K562 (cell line): Measurements from ENCODE around the gene FPR1. TPM values are rescaled to one million over a fixed set of nuclear protein-coding genes. Genes with fewer than 3 reads are reported as not detected.

Experiments used
- ATF1 ChIP-seq, 2 experiments: fragments of 450-650 bp in 1 of 2; IDR thresholded peaks; 2 replicates each; pipeline ENCODE4 v1.6.1; 2016; ENCODE audit warnings: missing compliant biosample characterization in 1 of 2, missing genetic modification characterization in 1 of 2
- CBFA2T3 ChIP-seq: fragments of 450-650 bp; IDR thresholded peaks from 2 replicates; pipeline ENCODE4 v1.6.1; 2017
- FOSL1 ChIP-seq: fragments of 200-800 bp; sonication (Bioruptor generic); conservative IDR thresholded peaks from 2 replicates; pipeline ENCODE4 v1.6.1; 2016; ENCODE audit warnings: missing genetic modification characterization, missing compliant biosample characterization
- FOXM1 ChIP-seq, 2 experiments: fragments of 450-650 bp in 1 of 2; sonication (generic) in 1 of 2; formaldehyde crosslinking in 1 of 2; IDR thresholded peaks; 2 replicates each; pipeline versions ENCODE4 v1.6.1 to v1.9.0; 2017 to 2022; ENCODE audit warnings: low read depth in 2 of 2, mild to moderate bottlenecking in 2 of 2, missing genetic modification reagents in 1 of 2, moderate library complexity in 1 of 2
- MAFF ChIP-seq: IDR thresholded peaks from 2 replicates; pipeline ENCODE4 v1.6.1; 2012; ENCODE audit warnings: low read length, improper control_type of control experiment
- MAX ChIP-seq: sonication (generic); formaldehyde crosslinking; IDR thresholded peaks from 2 replicates; pipeline ENCODE4 v1.9.0; 2022; ENCODE audit warnings: mild to moderate bottlenecking, missing genetic modification reagents
- MBD2 ChIP-seq: sonication (generic); IDR thresholded peaks from 2 replicates; pipeline ENCODE4 v1.6.1; 2016; ENCODE audit warnings: low read depth, borderline replicate concordance
- MECOM ChIP-seq: fragments of 250-450 bp; sonication (Bioruptor Pico); IDR thresholded peaks from 2 replicates; pipeline ENCODE4 v1.8.0; 2022; ENCODE audit warnings: inconsistent platforms
- MTA2 ChIP-seq: fragments of 450-650 bp; IDR thresholded peaks from 2 replicates; pipeline ENCODE4 v1.6.1; 2016; ENCODE audit warnings: low read depth
- NFE2 ChIP-seq: IDR thresholded peaks from 2 replicates; pipeline ENCODE4 v1.6.1; 2014; ENCODE audit warnings: antibody characterized with exemption, low read depth
- SMAD2 ChIP-seq: fragments of 150-350 bp; IDR thresholded peaks from 2 replicates; pipeline ENCODE4 v1.6.1; 2014; ENCODE audit warnings: low read depth, mild to moderate bottlenecking, low read length
- ZBTB26 ChIP-seq: fragments of 450-650 bp; formaldehyde crosslinking; IDR thresholded peaks from 2 replicates; pipeline ENCODE4 v1.4.0; 2022; ENCODE audit warnings: missing genetic modification characterization
- ZKSCAN1 ChIP-seq: fragments of 150-350 bp; IDR thresholded peaks from 2 replicates; pipeline ENCODE4 v1.6.1; 2016; ENCODE audit warnings: low read depth, low read length
- polyA plus RNA-seq, 8 experiments: library from polyadenylated mRNA; depleted of rRNA in 4 of 8; stranded (reverse) in 5 of 8; unstranded in 3 of 8; fragments of >200 nt; fragmentation: Nextera tagmentation in 2 of 8; fragmentation: Illumina TruSeq in 1 of 8; extraction: Ambion mirVana in 2 of 8; extraction: Trizol in 1 of 8; gene quantifications; 2 replicates each; pipeline versions ENCODE4 v1.2.1 to v1.2.3, GENCODE V29; 2011 to 2014; ENCODE audit warnings: inconsistent platforms in 1 of 8, missing spikeins in 1 of 8
- total RNA-seq, 7 experiments: library from RNA; depleted of rRNA in 6 of 7; stranded (reverse); fragments of >200 nt in 6 of 7; fragmentation: Illumina TruSeq in 2 of 7; extraction: Trizol in 2 of 7; gene quantifications; 2 replicates each; pipeline versions ENCODE4 v1.2.1 to v1.2.3, GENCODE V29; 2011 to 2021; ENCODE audit warnings: low replicate concordance in 1 of 7
- TF ChIP-seq, protein P1 (sequence below), 2 experiments: fragments of 250-450 bp in 1 of 2; fragments of 450-650 bp in 1 of 2; sonication (Bioruptor Pico) in 1 of 2; IDR thresholded peaks; 2 replicates each; pipeline versions ENCODE4 v1.6.1 to v1.8.0; 2016 to 2021; ENCODE audit warnings: mild to moderate bottlenecking in 2 of 2, moderate library complexity in 2 of 2, missing compliant biosample characterization in 1 of 2, missing genetic modification characterization in 1 of 2
- TF ChIP-seq, protein P2 (sequence below): fragments of 450-650 bp; formaldehyde crosslinking; IDR thresholded peaks from 2 replicates; pipeline ENCODE4 v1.4.0; 2022; ENCODE audit warnings: missing genetic modification characterization
- TF ChIP-seq, protein P3 (sequence below), 2 experiments: IDR thresholded peaks in 1 of 2; conservative IDR thresholded peaks in 1 of 2; 2 replicates each; pipeline ENCODE4 v1.6.1; 2016; ENCODE audit warnings: low read depth in 2 of 2, mild to moderate bottlenecking in 1 of 2, missing compliant biosample characterization in 1 of 2, missing genetic modification characterization in 1 of 2, moderate library complexity in 1 of 2

FPR1 gene
- total and polyA plus RNA-seq, 9 of the 15 experiments (the other 6 are each of a cell fraction or from before 2014, with no cell fraction given) = 0.06 to 0.25 (median 0.14) TPM; not detected in 4

DNA sequence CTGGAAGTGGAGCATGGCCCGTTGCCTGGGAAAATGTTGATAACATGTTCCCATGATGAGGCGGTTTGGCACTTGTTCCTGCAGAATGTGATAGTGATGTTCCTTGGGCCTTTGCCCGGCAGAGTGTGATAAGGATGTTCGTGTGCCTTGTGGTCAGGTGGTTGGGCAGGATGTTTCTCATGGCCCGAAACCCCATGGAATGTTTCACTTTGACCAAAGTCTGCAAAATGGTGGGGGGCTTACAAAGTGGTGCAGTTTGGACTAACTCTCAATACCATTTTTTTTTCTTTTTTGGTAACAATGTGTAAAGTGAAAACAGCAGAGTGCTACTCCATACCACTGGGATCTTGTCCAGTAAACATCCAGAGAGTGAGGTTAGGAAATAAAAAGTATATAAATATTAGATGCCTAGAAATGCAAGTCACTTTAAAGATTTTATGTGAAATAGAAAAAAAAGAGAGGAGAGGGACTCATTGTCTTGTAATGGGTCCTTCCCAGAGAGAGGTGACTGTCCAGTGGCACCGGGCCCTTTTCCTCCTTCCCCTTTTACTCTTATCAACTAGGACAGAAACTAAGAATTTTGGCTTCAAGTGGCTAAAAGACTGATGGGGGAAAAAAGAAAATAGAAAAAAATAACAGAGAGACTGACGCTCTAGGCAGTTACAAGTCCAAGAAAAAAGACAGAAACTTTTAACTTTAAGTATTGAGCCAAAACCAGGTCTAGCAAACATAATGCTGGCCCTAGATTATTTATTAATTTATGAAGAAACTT lies 49.0 kb upstream of the FPR1 start (continued):
- TF ChIP-seq MBD2 (peak; percentile 85; the same call in 1 of the 2 replicates), ZKSCAN1 (peak; percentile 67; the same call in 1 of the 2 replicates), SMAD2 (no peak), FOXM1 (IDR thresholded peaks at IDR 0.05; ENCODE audit: low read depth) (peak; percentile 82), FOXM1 (CRISPR knock-in tag; IDR thresholded peaks at IDR 0.05; ENCODE audit: low read depth) (no peak), ATF1 (CRISPR knock-in tag; IDR thresholded peaks at IDR 0.05) (no peak), ATF1 (tag; IDR thresholded peaks at IDR 0.05) (peak; percentile 65), MAFF (peak; percentile 63), ZBTB26 (CRISPR knock-in tag) (peak; percentile 57; the same call in 1 of the 2 replicates), MAX (CRISPR knock-in tag) (peak; percentile 82), NFE2 (peak; percentile 86), FOSL1 (tag) (0 out of 2 replicates have a peak, but pooled peaks have one; percentile 13), MTA2 (peak; percentile 92), CBFA2T3 (peak; percentile 99), MECOM (CRISPR knock-in tag) (peak; percentile 86)
- TF ChIP-seq, protein P1, sequence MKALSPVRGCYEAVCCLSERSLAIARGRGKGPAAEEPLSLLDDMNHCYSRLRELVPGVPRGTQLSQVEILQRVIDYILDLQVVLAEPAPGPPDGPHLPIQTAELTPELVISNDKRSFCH (CRISPR knock-in tag; IDR thresholded peaks at IDR 0.05) = no peak
- TF ChIP-seq, protein P1 (tag; IDR thresholded peaks at IDR 0.05) = no peak
- TF ChIP-seq, protein P2, sequence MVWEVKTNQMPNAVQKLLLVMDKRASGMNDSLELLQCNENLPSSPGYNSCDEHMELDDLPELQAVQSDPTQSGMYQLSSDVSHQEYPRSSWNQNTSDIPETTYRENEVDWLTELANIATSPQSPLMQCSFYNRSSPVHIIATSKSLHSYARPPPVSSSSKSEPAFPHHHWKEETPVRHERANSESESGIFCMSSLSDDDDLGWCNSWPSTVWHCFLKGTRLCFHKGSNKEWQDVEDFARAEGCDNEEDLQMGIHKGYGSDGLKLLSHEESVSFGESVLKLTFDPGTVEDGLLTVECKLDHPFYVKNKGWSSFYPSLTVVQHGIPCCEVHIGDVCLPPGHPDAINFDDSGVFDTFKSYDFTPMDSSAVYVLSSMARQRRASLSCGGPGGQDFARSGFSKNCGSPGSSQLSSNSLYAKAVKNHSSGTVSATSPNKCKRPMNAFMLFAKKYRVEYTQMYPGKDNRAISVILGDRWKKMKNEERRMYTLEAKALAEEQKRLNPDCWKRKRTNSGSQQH (CRISPR knock-in tag) = peak; percentile 82; the same call in 1 of the 2 replicates
- TF ChIP-seq, protein P3, sequence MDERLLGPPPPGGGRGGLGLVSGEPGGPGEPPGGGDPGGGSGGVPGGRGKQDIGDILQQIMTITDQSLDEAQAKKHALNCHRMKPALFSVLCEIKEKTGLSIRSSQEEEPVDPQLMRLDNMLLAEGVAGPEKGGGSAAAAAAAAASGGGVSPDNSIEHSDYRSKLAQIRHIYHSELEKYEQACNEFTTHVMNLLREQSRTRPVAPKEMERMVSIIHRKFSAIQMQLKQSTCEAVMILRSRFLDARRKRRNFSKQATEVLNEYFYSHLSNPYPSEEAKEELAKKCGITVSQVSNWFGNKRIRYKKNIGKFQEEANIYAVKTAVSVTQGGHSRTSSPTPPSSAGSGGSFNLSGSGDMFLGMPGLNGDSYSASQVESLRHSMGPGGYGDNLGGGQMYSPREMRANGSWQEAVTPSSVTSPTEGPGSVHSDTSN (CRISPR knock-in tag; IDR thresholded peaks at IDR 0.05; ENCODE audit: low read depth) = no peak
- TF ChIP-seq, protein P3 (tag; conservative IDR thresholded peaks at IDR 0.05; ENCODE audit: low read depth) = 0 out of 2 replicates have a peak, but pooled peaks have one; percentile 16
